GM08714 (cell line): ENCODE data around the gene CYSRT1.
"Not testable (repeated sequence)": the region's sequence is repeated elsewhere in the genome, so short reads cannot be mapped to it uniquely, and the experiment has no call there.

ENCODE experiments used
- H3K4me3 ChIP-seq: fragments of 200-500 bp; sonication (Bioruptor generic); 2 replicates; pipeline ENCODE4 v1.5.1; 2014; ENCODE audit warnings: mild to moderate bottlenecking, low read length, inconsistent platforms
- ZNF274 ChIP-seq: IDR thresholded peaks from 2 replicates; pipeline ENCODE4 v1.6.1; 2012; ENCODE audit warnings: mild to moderate bottlenecking, low read depth, low read length

The CYSRT1 gene

GRCh38 chr9:137241490-137242268 is 16.7 kb downstream of the CYSRT1 start:
- H3K4me3 ChIP-seq = peak overlapping the region; percentile 80
- TF ChIP-seq ZNF274 = no peak

- no peak for TF ChIP-seq ZNF274
Observed at GRCh38 chr9:137242269-137243203, 17.6 kb downstream of the CYSRT1 start.

GRCh38 chr9:137243266-137243625 is 18.3 kb downstream of the CYSRT1 start:
- H3K4me3 ChIP-seq = not testable (repeated sequence)

More at GRCh38 chr9:137242269-137243203, 17.6 kb downstream of the CYSRT1 start:
- H3K4me3 ChIP-seq = peak overlapping the region; percentile 80

GRCh38 chr9:137243626-137244485 is 18.9 kb downstream of the CYSRT1 start:
- no peak for TF ChIP-seq ZNF274
- H3K4me3 ChIP-seq = no peak overlapping the region

- TF ChIP-seq ZNF274 = no peak
- no peak overlapping the region for H3K4me3 ChIP-seq
Observed at GRCh38 chr9:137244486-137245449, 19.8 kb downstream of the CYSRT1 start.

GRCh38 chr9:137245450-137246421 is 20.8 kb downstream of the CYSRT1 start:
- H3K4me3 ChIP-seq = no peak overlapping the region
- no peak for TF ChIP-seq ZNF274

GRCh38 chr9:137247135-137247915 is 22.4 kb downstream of the CYSRT1 start:
- TF ChIP-seq ZNF274 = no peak
- no peak overlapping the region for H3K4me3 ChIP-seq

GRCh38 chr9:137247916-137248175 is 22.9 kb downstream of the CYSRT1 start:
- TF ChIP-seq ZNF274 = no peak
- H3K4me3 ChIP-seq = no peak overlapping the region

GRCh38 chr9:137250329-137251193 is 25.6 kb downstream of the CYSRT1 start:
- TF ChIP-seq ZNF274 = no peak
- H3K4me3 ChIP-seq = no peak overlapping the region

- H3K4me3 ChIP-seq = no peak within 1 kb of the TSS
- no peak for TF ChIP-seq ZNF274
Observed at GRCh38 chr9:137251194-137251461, 26.2 kb downstream of the CYSRT1 start, which contains the start of gene STPG3. Gene STPG3, plus strand, starts transcription at chr9:137251286. Its CDS starts 1 bp downstream, at chr9:137251287.
